ENCODE measurements around the gene SARM1.

DNA sequence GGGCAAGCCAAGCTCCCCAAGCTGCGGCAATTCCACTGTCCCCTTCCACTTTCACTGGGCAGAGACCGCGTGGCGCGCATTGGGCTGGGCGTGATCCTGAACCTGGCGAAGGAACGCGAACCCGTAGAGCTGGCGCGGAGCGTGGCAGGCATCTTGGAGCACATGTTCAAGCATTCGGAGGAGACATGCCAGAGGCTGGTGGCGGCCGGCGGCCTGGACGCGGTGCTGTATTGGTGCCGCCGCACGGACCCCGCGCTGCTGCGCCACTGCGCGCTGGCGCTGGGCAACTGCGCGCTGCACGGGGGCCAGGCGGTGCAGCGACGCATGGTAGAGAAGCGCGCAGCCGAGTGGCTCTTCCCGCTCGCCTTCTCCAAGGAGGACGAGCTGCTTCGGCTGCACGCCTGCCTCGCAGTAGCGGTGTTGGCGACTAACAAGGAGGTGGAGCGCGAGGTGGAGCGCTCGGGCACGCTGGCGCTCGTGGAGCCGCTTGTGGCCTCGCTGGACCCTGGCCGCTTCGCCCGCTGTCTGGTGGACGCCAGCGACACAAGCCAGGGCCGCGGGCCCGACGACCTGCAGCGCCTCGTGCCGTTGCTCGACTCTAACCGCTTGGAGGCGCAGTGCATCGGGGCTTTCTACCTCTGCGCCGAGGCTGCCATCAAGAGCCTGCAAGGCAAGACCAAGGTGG lies 9.8 kb downstream of the SARM1 start:
- TF ChIP-seq, protein P1, sequence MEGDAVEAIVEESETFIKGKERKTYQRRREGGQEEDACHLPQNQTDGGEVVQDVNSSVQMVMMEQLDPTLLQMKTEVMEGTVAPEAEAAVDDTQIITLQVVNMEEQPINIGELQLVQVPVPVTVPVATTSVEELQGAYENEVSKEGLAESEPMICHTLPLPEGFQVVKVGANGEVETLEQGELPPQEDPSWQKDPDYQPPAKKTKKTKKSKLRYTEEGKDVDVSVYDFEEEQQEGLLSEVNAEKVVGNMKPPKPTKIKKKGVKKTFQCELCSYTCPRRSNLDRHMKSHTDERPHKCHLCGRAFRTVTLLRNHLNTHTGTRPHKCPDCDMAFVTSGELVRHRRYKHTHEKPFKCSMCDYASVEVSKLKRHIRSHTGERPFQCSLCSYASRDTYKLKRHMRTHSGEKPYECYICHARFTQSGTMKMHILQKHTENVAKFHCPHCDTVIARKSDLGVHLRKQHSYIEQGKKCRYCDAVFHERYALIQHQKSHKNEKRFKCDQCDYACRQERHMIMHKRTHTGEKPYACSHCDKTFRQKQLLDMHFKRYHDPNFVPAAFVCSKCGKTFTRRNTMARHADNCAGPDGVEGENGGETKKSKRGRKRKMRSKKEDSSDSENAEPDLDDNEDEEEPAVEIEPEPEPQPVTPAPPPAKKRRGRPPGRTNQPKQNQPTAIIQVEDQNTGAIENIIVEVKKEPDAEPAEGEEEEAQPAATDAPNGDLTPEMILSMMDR (IDR thresholded peaks at IDR 0.05) = peak; percentile 39 to 65 (median 43)
- no peak for TF ChIP-seq POLR2A (IDR thresholded peaks at IDR 0.05)
